Suprapubic skin (tissue), 4 donors: Measurements from ENCODE around the gene DENND6B. TPM values are rescaled to one million over a fixed set of nuclear protein-coding genes. Genes with fewer than 3 reads are reported as not detected.

Experiments
- DNase-seq, 2 donors: peaks; one replicate each; pipeline ENCODE4 v3.0.0-alpha.2; 2019; ENCODE audit warnings: low spot score in 2 of 2
- H3K27ac ChIP-seq: fragments of 200-600 bp; sonication (generic); one replicate; pipeline ENCODE4 v1.5.1; 2019
- H3K27me3 ChIP-seq: fragments of 200-600 bp; sonication (generic); one replicate; pipeline ENCODE4 v1.5.1; 2019
- H3K36me3 ChIP-seq: fragments of 200-600 bp; sonication (generic); one replicate; pipeline ENCODE4 v1.5.1; 2019
- H3K4me1 ChIP-seq: fragments of 200-600 bp; sonication (generic); one replicate; pipeline ENCODE4 v1.5.1; 2019
- H3K4me3 ChIP-seq: fragments of 200-600 bp; sonication (generic); one replicate; pipeline ENCODE4 v1.5.1; 2019; ENCODE audit warnings: mild to moderate bottlenecking
- H3K9me3 ChIP-seq: fragments of 200-600 bp; sonication (generic); one replicate; pipeline ENCODE4 v1.5.1; 2019
- EP300 ChIP-seq: sonication (generic); formaldehyde crosslinking; IDR thresholded peaks from one replicate; pipeline ENCODE4 v1.6.1; 2017; ENCODE audit warnings: antibody characterized with exemption
- POLR2A ChIP-seq, 2 donors: fragments of 450-650 bp; IDR thresholded peaks; one replicate each; pipeline ENCODE4 v1.6.1; 2017; ENCODE audit warnings: antibody characterized with exemption in 2 of 2, mild to moderate bottlenecking in 2 of 2, moderate library complexity in 2 of 2
- POLR2AphosphoS5 ChIP-seq, 3 donors: sonication (generic); formaldehyde crosslinking; IDR thresholded peaks; one replicate each; pipeline ENCODE4 v1.6.1; 2017; ENCODE audit warnings: antibody characterized with exemption in 3 of 3
- WGBS: methylation state at CpG from one replicate; pipeline ENCODE4 v1.1.5; 2018; 5-methylcytosine and 5-hydroxymethylcytosine counted together
- total RNA-seq, 4 donors: library from RNA; depleted of rRNA; stranded (reverse); fragments of >200 nt; gene quantifications; one replicate each; pipeline ENCODE4 v1.1.0, GENCODE V29; 2016
- TF ChIP-seq, protein P1 (sequence below), 2 donors: fragments of 200-600 bp in 1 of 2; fragments of 450-650 bp in 1 of 2; sonication (generic) in 1 of 2; IDR thresholded peaks; one replicate each; pipeline ENCODE4 v1.5.1; 2016 to 2019; ENCODE audit warnings: antibody characterized with exemption in 2 of 2, mild to moderate bottlenecking in 1 of 2, moderate library complexity in 1 of 2

Gene DENND6B
- total RNA-seq, 4 donors from 2014 or later = 3.3 to 5.4 (median 3.4) TPM

- peak in 1 of 2 donors; percentile 59 for DNase-seq
- Histone ChIP-seq H3K27ac (no peak overlapping the region), H3K36me3 (no peaks in the 10 kb centered on the region), H3K27me3 (no peaks in the 10 kb centered on the region), H3K9me3 (no peaks in the 10 kb centered on the region), H3K4me1 (peaks cover 26% of the 10 kb centered on the region), H3K4me3 (no peak overlapping the region)
- WGBS = 95% methylated on average over 14 of the region's 23 CpGs
- TF ChIP-seq EP300 (no peak), POLR2AphosphoS5 (IDR thresholded peaks at IDR 0.05) (no peak), POLR2A (IDR thresholded peaks at IDR 0.05) (no peak)
- TF ChIP-seq, protein P1, sequence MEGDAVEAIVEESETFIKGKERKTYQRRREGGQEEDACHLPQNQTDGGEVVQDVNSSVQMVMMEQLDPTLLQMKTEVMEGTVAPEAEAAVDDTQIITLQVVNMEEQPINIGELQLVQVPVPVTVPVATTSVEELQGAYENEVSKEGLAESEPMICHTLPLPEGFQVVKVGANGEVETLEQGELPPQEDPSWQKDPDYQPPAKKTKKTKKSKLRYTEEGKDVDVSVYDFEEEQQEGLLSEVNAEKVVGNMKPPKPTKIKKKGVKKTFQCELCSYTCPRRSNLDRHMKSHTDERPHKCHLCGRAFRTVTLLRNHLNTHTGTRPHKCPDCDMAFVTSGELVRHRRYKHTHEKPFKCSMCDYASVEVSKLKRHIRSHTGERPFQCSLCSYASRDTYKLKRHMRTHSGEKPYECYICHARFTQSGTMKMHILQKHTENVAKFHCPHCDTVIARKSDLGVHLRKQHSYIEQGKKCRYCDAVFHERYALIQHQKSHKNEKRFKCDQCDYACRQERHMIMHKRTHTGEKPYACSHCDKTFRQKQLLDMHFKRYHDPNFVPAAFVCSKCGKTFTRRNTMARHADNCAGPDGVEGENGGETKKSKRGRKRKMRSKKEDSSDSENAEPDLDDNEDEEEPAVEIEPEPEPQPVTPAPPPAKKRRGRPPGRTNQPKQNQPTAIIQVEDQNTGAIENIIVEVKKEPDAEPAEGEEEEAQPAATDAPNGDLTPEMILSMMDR (IDR thresholded peaks at IDR 0.05) = no peak
Observed at GRCh38 chr22:50311606-50312351, 15.0 kb downstream of the DENND6B start.

- WGBS = 82% methylated on average over 4 of the region's 16 CpGs
Observed at GRCh38 chr22:50310949-50311444, 15.8 kb downstream of the DENND6B start.

GRCh38 chr22:50310031-50310722 lies 16.6 kb downstream of the DENND6B start:
- peaks cover 40% of the 10 kb centered on the region for H3K4me1 ChIP-seq
- H3K36me3 ChIP-seq = no peaks in the 10 kb centered on the region
- H3K27me3 ChIP-seq = no peaks in the 10 kb centered on the region
- no peak overlapping the region for H3K4me3 ChIP-seq
- H3K9me3 ChIP-seq = no peaks in the 10 kb centered on the region
- WGBS = 89% methylated on average over 17 of the region's 21 CpGs
- TF ChIP-seq EP300 (no peak), POLR2A (IDR thresholded peaks at IDR 0.05) (no peak), POLR2AphosphoS5 (IDR thresholded peaks at IDR 0.05) (no peak)
- TF ChIP-seq, protein P1 (IDR thresholded peaks at IDR 0.05) = no peak
- no peak for DNase-seq
- H3K27ac ChIP-seq = no peak overlapping the region

More at GRCh38 chr22:50310949-50311444, 15.8 kb downstream of the DENND6B start:
- Histone ChIP-seq H3K4me3 (no peak overlapping the region), H3K27me3 (no peaks in the 10 kb centered on the region), H3K36me3 (no peaks in the 10 kb centered on the region), H3K9me3 (no peaks in the 10 kb centered on the region), H3K4me1 (peaks cover 32% of the 10 kb centered on the region), H3K27ac (no peak overlapping the region)
- TF ChIP-seq POLR2A (IDR thresholded peaks at IDR 0.05) = no peak
- TF ChIP-seq, protein P1 (IDR thresholded peaks at IDR 0.05) = no peak
- no peak for TF ChIP-seq POLR2AphosphoS5 (IDR thresholded peaks at IDR 0.05)
- TF ChIP-seq EP300 = no peak
- DNase-seq = no peak

DNA sequence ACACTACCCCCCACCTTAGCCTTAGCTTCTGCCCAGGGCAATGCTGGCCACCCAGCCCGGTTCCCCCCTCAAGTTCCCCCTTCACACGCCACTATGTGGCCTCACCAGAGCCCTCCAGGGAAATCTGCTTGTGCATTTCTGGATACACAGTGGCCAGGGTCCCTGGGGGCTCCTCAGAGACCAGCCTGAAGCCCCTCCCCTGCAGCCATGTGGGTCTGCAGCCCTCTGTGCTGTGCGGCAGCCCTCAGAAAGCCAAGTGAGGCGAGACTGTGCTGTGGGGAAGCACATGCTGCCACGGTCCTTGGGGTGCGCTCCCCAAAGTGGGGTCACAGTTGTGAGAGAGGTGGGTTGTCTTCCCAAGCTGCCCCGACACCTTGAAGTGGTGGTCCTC lies 17.2 kb downstream of the DENND6B start:
- no peak for DNase-seq
- H3K4me3 ChIP-seq = no peak overlapping the region
- H3K9me3 ChIP-seq = no peaks in the 10 kb centered on the region
- H3K36me3 ChIP-seq = no peaks in the 10 kb centered on the region
- TF ChIP-seq, protein P1 (IDR thresholded peaks at IDR 0.05) = no peak
- TF ChIP-seq POLR2A (IDR thresholded peaks at IDR 0.05) (no peak), POLR2AphosphoS5 (IDR thresholded peaks at IDR 0.05) (no peak)
- peaks cover 44% of the 10 kb centered on the region for H3K4me1 ChIP-seq
- H3K27ac ChIP-seq = peak overlapping the region; percentile 71
- 89% methylated on average over 7 of the region's 7 CpGs for WGBS
- no peaks in the 10 kb centered on the region for H3K27me3 ChIP-seq

DNA sequence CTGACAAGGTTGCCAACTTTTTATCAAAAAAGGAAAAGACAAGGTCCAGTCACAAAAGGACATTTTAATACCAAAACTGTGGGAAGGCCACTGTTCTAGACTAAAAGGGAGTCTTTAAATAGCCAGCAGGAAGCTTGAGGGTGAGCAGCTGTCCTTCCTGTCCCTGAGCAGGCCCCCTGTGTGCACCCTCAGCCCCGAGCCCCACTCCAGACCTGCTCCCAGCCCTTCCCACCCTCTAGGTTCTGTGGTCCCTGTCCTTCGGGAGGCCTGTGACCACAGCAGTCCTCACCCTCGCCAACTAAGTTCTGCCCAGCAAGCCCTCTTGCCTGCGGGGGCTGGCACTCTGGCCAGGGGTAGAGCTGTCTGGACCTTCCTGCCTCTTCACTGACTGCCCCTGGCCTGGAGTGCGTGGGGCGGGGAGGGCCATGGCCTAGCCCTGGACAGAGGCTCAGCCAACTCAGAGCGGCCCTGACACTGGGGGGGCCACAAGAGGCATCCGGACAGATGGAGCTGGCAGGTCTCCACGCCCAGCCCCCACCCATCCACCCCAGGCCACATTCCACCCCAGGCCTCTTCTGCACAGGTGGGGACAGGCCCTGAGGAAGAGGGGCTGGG lies 17.7 kb downstream of the DENND6B start:
- WGBS = 46% methylated on average over 3 of the region's 9 CpGs
- TF ChIP-seq POLR2A (IDR thresholded peaks at IDR 0.05) = no peak
- TF ChIP-seq EP300 = no peak
- no peak for TF ChIP-seq POLR2AphosphoS5 (IDR thresholded peaks at IDR 0.05)
- TF ChIP-seq, protein P1 (IDR thresholded peaks at IDR 0.05) = no peak
- Histone ChIP-seq H3K9me3 (no peaks in the 10 kb centered on the region), H3K36me3 (no peaks in the 10 kb centered on the region), H3K4me3 (no peak overlapping the region), H3K4me1 (peaks cover 46% of the 10 kb centered on the region), H3K27me3 (no peaks in the 10 kb centered on the region), H3K27ac (peak overlapping the region; percentile 71)
- no peak for DNase-seq
